Stimulated activated CD8-positive, alpha-beta memory T cell treated with anti-CD3 and anti-CD28 coated beads, Interleukin-7, amount 100 ng/mL, for 1 hour (primary cell): Measurements from ENCODE around the gene ILF2.
"Not testable (repeated sequence)": the region's sequence is repeated elsewhere in the genome, so short reads cannot be mapped to it uniquely, and the experiment has no call there.

Source experiments
- DNase-seq, 2 donors: peaks; one replicate each; pipeline ENCODE4 v3.0.0-alpha.2; 2020; ENCODE audit warnings: low read depth in 2 of 2

Gene ILF2

GRCh38 chr1:153670859-153671627 lies at the start of gene ILF2:
ILF2 (minus strand) TSS chr1:153670993; CDS start chr1:153670922, 71 bp downstream.
- DNase-seq = peak; percentile 89 to 94

- DNase-seq = no peak
Observed at GRCh38 chr1:153717330-153717729, 46.5 kb upstream of the ILF2 start.

DNA sequence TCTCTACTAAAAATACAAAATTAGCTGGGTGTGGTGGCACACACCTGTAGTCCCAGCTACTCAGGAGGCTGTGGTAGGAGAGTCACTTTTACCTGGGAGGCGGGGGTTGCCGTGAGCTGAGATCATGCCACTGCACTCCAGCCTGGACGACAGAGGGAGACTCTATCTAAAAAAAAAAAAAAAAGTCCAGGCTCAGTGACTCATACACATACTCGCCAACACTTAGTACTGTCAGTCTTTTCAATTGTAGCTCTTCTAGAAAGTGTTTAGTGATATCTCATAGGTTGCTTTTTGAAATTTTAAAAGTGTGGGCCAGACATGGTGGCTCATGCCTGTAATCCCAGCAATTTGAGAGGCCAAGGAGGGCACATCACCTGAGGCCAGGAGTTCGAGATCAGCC lies 45.4 kb upstream of the ILF2 start:
- DNase-seq = not testable (repeated sequence)

GRCh38 chr1:153711026-153711425 lies 40.2 kb upstream of the ILF2 start:
- no peak for DNase-seq

- DNase-seq = no peak
Observed at GRCh38 chr1:153705484-153705883, 34.7 kb upstream of the ILF2 start.

- DNase-seq = no peak
Observed at GRCh38 chr1:153699768-153700167, 29.0 kb upstream of the ILF2 start.

DNA sequence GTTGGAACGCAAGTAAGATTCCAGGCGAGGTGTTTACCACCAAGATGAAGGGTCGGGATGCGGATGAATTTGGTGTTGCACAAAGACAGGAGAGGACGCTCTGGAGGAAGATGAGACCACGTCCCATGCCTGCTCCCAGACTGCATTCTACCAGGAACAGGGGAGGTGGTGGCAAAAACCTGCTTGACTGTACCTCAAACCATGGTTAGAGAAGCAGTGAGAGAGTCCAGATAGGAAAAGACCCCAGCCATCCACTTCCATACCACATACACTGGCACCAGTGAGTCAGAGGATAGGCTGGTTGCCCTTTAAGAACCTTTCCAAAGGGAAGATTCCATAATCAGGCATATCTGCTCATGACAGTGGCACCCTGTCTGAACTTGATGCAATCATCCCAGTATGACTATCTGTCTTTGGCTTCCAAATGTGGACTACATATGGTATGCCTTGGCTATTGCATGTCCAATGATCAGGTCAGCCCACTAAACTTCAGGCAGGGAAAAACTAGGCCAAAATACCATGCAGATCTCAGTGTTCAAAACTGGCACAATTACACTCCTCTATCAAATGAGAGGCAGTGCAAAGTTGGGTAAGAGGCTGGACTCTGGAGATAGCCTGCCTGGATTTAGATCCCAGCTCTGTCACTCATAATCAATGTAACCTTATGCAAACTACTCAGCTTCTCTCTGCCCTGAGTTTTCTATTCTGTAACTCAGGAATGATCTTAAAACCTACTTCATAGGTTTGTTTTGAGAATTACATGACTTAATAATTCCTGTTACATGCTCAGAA lies 28.3 kb upstream of the ILF2 start:
- no peak for DNase-seq

DNA sequence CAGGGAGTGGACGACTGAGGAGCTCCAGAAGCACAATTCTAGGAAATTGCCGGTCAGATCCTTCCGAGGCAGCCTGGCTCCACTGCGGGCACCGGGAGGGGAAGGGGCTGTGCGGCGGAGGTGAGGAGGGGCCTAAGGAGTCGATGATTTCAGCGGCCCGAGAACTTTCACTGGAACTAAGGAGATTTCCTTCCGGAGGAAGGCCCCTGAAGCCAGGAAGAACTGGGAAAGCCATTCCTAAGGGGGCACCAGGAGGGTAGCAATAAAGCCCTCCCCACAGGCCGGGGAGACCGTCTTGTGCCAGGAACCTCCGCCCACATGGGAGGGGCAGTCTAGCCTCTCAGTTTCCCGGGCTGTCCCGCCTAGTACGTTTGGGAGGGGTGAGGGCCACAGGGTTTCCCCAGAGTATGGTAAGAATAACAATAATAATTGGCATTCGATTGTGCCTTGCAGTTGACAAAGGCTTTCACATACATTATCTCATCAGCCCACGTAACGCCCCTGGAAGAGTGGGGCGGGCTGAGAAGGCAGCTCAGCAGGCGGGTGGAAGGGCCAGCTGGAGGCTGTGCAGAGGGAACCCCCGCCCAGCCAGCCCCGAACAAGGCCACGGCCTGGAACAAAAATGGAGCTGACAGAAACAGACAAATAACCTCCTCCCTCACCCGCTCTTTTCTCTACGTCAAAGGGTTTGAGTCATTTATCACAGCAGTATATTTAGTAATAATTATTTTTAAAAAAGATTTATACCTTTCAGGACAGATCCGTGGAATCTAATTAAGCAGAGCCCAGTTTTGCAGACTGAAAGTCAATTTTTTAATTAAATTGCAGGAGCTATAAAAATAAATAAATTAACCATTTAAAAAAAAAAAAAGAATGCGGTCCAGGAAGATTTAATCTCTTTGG lies 27.5 kb upstream of the ILF2 start:
- DNase-seq = no peak

DNA sequence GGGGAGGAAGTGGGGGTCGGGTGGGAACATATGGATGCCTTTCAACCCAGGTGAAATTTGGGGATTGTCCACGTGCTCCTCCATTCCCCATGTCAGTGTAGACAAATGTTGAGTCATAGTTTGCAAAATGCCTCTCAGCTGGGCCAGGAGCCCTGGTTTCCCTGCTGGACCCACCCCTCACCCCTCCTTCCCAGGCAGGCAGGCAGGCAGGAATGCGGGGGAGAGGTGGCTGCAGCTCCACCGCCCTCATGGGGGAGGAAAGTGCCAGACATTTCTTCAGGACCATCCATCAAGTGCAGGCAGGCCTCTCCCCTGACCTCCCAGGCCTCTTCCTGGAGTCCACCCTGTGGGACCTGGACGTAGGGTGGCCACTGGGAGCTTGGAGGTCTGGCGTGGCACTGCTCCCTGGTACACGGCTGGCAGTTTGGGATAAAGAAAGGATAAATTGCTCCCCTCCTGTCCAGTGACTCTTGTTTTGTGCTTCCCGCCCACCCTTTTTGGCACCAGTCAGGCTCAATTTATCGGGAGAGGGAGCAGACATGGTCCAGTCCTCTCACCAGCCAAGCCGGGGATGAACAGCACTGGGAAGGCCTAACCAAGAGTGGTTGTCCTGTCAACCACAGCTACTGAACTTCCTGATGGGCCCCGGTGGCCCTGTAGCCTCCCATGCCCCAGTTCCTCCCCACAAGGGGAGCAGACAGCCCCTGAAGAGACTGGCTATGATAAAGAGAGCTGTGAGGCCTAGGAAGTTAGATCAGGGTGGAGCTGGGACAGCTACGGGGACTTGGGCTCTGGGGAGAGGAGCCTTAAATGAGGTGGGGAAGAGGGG lies 26.6 kb upstream of the ILF2 start:
- no peak for DNase-seq

GRCh38 chr1:153696741-153697140 lies 25.9 kb upstream of the ILF2 start:
- DNase-seq = no peak

- DNase-seq = no peak
Observed at GRCh38 chr1:153693466-153693865, 22.7 kb upstream of the ILF2 start.

GRCh38 chr1:153688736-153689328 lies 18.0 kb upstream of the ILF2 start:
- DNase-seq = no peak

GRCh38 chr1:153688276-153688675 lies 17.5 kb upstream of the ILF2 start:
- no peak for DNase-seq

- no peak for DNase-seq
Observed at GRCh38 chr1:153687346-153688125, 16.7 kb upstream of the ILF2 start.

GRCh38 chr1:153685544-153686340 lies 14.9 kb upstream of the ILF2 start:
- DNase-seq = no peak

DNA sequence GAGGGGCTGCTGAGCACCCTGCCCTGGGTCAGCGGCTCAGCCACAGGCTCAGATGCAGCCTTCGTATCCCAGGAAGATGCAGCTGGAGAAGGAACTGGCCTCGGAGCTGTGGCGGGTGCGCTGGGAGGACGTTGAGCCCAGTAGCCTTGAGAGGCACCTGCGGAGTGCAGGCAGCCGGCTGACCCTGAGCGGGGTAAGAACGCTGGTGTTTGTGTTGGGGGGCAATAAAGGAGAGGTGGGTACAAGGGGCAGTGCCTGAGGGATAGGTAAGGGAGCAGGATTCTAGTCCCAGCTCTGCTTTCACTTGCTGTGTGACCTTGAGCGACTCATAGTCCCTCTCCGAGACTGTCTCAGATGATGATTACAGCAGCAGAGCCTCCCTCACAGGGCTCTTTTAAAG lies 14.1 kb upstream of the ILF2 start:
- DNase-seq = no peak

GRCh38 chr1:153683854-153684253 lies 13.1 kb upstream of the ILF2 start:
- DNase-seq = no peak

DNA sequence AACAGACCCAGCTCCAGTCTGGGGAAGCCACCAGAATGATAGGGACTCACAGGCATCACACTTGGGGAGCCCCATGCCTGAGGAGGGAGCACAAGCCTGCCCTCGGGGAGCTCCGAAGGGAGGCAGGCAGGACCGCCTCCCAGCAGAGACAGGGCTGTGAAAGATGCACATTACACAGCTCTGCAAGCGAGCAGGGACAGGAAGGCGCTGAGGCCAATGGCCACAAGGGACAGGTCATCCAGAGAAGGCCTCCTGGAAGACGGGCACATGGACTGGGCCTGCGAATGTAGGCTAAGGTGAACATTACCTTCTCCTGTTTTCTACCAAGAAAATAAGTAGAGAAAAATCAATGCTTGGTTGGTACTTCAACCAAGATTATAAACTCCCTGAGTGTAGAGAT lies 11.9 kb upstream of the ILF2 start:
- no peak for DNase-seq

GRCh38 chr1:153680120-153680403 lies 9.3 kb upstream of the ILF2 start:
- DNase-seq = no peak
